BLaER1 (cell line): ENCODE measurements around the gene PARD3B.
"Not testable (repeated sequence)": the region's sequence is repeated elsewhere in the genome, so short reads cannot be mapped to it uniquely, and the experiment has no call there.

Experiments used
- H3K27ac ChIP-seq: shearing (Covaris generic); formaldehyde crosslinking; 2 replicates; pipeline ENCODE4 v1.8.1; 2022
- H3K27me3 ChIP-seq: shearing (Covaris generic); formaldehyde crosslinking; 2 replicates; pipeline ENCODE4 v1.8.1; 2022
- H3K36me3 ChIP-seq: shearing (Covaris generic); formaldehyde crosslinking; 2 replicates; pipeline ENCODE4 v1.8.1; 2022
- H3K4me1 ChIP-seq: shearing (Covaris generic); formaldehyde crosslinking; 2 replicates; pipeline ENCODE4 v1.8.1; 2022
- H3K4me2 ChIP-seq: shearing (Covaris generic); formaldehyde crosslinking; 2 replicates; pipeline ENCODE4 v1.8.1; 2022
- H3K4me3 ChIP-seq: shearing (Covaris generic); formaldehyde crosslinking; 2 replicates; pipeline ENCODE4 v1.8.1; 2022
- H3K9ac ChIP-seq: shearing (Covaris generic); formaldehyde crosslinking; 2 replicates; pipeline ENCODE4 v1.8.1; 2022
- H3K9me3 ChIP-seq: shearing (Covaris generic); formaldehyde crosslinking; 2 replicates; pipeline ENCODE4 v1.8.1; 2022
- H4K20me1 ChIP-seq: shearing (Covaris generic); formaldehyde crosslinking; 2 replicates; pipeline ENCODE4 v1.8.1; 2022
- Cebpa-rat ChIP-seq: shearing (Covaris generic); IDR thresholded peaks from 2 replicates; pipeline ENCODE4 v1.8.1; 2022

The PARD3B gene

GRCh38 chr2:205477016-205477705 lies 931.9 kb downstream of the PARD3B start:
- Histone ChIP-seq H3K4me1 (no peaks in the 10 kb centered on the region), H3K9ac (no peak overlapping the region), H3K4me2 (no peak overlapping the region), H3K4me3 (no peak overlapping the region), H4K20me1 (no peaks in the 10 kb centered on the region), H3K27me3 (no peaks in the 10 kb centered on the region), H3K27ac (no peak overlapping the region), H3K9me3 (no peaks in the 10 kb centered on the region), H3K36me3 (no peaks in the 10 kb centered on the region)
- TF ChIP-seq Cebpa-rat = no peak

- no peak for TF ChIP-seq Cebpa-rat
- Histone ChIP-seq H3K27me3 (no peaks in the 10 kb centered on the region), H3K4me2 (no peak overlapping the region), H4K20me1 (no peaks in the 10 kb centered on the region), H3K9ac (no peak overlapping the region), H3K36me3 (no peaks in the 10 kb centered on the region), H3K9me3 (no peaks in the 10 kb centered on the region), H3K27ac (no peak overlapping the region), H3K4me1 (no peaks in the 10 kb centered on the region), H3K4me3 (no peak overlapping the region)
These were observed 936.6 kb downstream of the PARD3B start for GRCh38 chr2:205481861-205482260.

- Histone ChIP-seq H3K27me3 (no peaks in the 10 kb centered on the region), H3K27ac (no peak overlapping the region), H3K9me3 (no peaks in the 10 kb centered on the region), H3K36me3 (no peaks in the 10 kb centered on the region), H3K4me2 (no peak overlapping the region), H3K4me1 (no peaks in the 10 kb centered on the region), H3K4me3 (no peak overlapping the region), H3K9ac (no peak overlapping the region), H4K20me1 (no peaks in the 10 kb centered on the region)
- no peak for TF ChIP-seq Cebpa-rat
These were observed 937.3 kb downstream of the PARD3B start for GRCh38 chr2:205482399-205483081.

- no peak for TF ChIP-seq Cebpa-rat
- Histone ChIP-seq H3K27ac (no peak overlapping the region), H3K27me3 (no peaks in the 10 kb centered on the region)
These were observed 937.8 kb downstream of the PARD3B start for GRCh38 chr2:205483095-205483494.

GRCh38 chr2:205484215-205484614 lies 938.9 kb downstream of the PARD3B start:
- TF ChIP-seq Cebpa-rat = no peak
- Histone ChIP-seq H3K27ac (no peak overlapping the region), H3K4me3 (no peak overlapping the region), H3K9ac (no peak overlapping the region), H3K9me3 (no peaks in the 10 kb centered on the region), H3K27me3 (no peaks in the 10 kb centered on the region), H3K4me1 (no peaks in the 10 kb centered on the region), H3K36me3 (no peaks in the 10 kb centered on the region), H4K20me1 (no peaks in the 10 kb centered on the region), H3K4me2 (no peak overlapping the region)

More at GRCh38 chr2:205483095-205483494, 937.8 kb downstream of the PARD3B start:
- no peak overlapping the region for H3K9ac ChIP-seq
- H4K20me1 ChIP-seq = no peaks in the 10 kb centered on the region
- H3K9me3 ChIP-seq = no peaks in the 10 kb centered on the region
- no peak overlapping the region for H3K4me2 ChIP-seq
- H3K36me3 ChIP-seq = no peaks in the 10 kb centered on the region
- H3K4me1 ChIP-seq = no peaks in the 10 kb centered on the region
- H3K4me3 ChIP-seq = no peak overlapping the region

- Histone ChIP-seq H3K36me3 (no peaks in the 10 kb centered on the region), H3K4me2 (no peak overlapping the region), H3K27ac (no peak overlapping the region), H3K9me3 (no peaks in the 10 kb centered on the region), H3K4me3 (no peak overlapping the region), H3K9ac (no peak overlapping the region), H4K20me1 (no peaks in the 10 kb centered on the region), H3K27me3 (no peaks in the 10 kb centered on the region), H3K4me1 (no peaks in the 10 kb centered on the region)
- TF ChIP-seq Cebpa-rat = no peak
These were observed 939.5 kb downstream of the PARD3B start for GRCh38 chr2:205484764-205485163.

- H3K9ac ChIP-seq, H3K27me3 ChIP-seq, H3K4me2 ChIP-seq, H3K9me3 ChIP-seq, H4K20me1 ChIP-seq, H3K27ac ChIP-seq, H3K4me1 ChIP-seq, H3K36me3 ChIP-seq, H3K4me3 ChIP-seq: not testable (repeated sequence)
These were observed 948.3 kb downstream of the PARD3B start for GRCh38 chr2:205493528-205493927.

GRCh38 chr2:205494537-205495235 lies 949.4 kb downstream of the PARD3B start:
- Histone ChIP-seq H3K9ac (no peak overlapping the region), H3K4me2 (no peak overlapping the region), H4K20me1 (no peaks in the 10 kb centered on the region), H3K4me3 (no peak overlapping the region), H3K9me3 (peaks cover 5% of the 10 kb centered on the region; the same call in 1 of the 2 replicates), H3K27ac (no peak overlapping the region), H3K36me3 (no peaks in the 10 kb centered on the region), H3K4me1 (peaks cover 1% of the 10 kb centered on the region), H3K27me3 (no peaks in the 10 kb centered on the region)
- TF ChIP-seq Cebpa-rat = no peak

GRCh38 chr2:205495819-205496218 lies 950.5 kb downstream of the PARD3B start:
- H3K4me3 ChIP-seq = no peak overlapping the region
- H3K36me3 ChIP-seq = no peaks in the 10 kb centered on the region
- no peak overlapping the region for H3K27ac ChIP-seq
- H3K9me3 ChIP-seq = peaks cover 5% of the 10 kb centered on the region; the same call in 1 of the 2 replicates
- no peaks in the 10 kb centered on the region for H4K20me1 ChIP-seq
- H3K4me2 ChIP-seq = no peak overlapping the region
- H3K9ac ChIP-seq = no peak overlapping the region
- no peaks in the 10 kb centered on the region for H3K27me3 ChIP-seq
- TF ChIP-seq Cebpa-rat = no peak
- H3K4me1 ChIP-seq = peaks cover 9% of the 10 kb centered on the region

- TF ChIP-seq Cebpa-rat = no peak
- no peak overlapping the region for H3K4me2 ChIP-seq
These were observed 951.1 kb downstream of the PARD3B start for GRCh38 chr2:205496370-205496769.

More at GRCh38 chr2:205496370-205496769, 951.1 kb downstream of the PARD3B start:
- Histone ChIP-seq H3K36me3 (no peaks in the 10 kb centered on the region), H3K27ac (no peak overlapping the region), H3K27me3 (no peaks in the 10 kb centered on the region), H3K9me3 (peaks cover 4% of the 10 kb centered on the region; the same call in 1 of the 2 replicates), H3K9ac (no peak overlapping the region), H4K20me1 (no peaks in the 10 kb centered on the region), H3K4me1 (peaks cover 9% of the 10 kb centered on the region), H3K4me3 (no peak overlapping the region)
